GM18951 (cell line): ENCODE data around the gene ETV7.

Experiments used
- POLR2A ChIP-seq: IDR thresholded peaks from 4 replicates; pipeline ENCODE4 v1.6.1; 2011; ENCODE audit warnings: mild to moderate bottlenecking; ENCODE audit not compliant: insufficient read length, insufficient read depth; ENCODE audit errors: extremely low read depth
- in situ Hi-C: fragments of 300-500 bp; cut with MboI; formaldehyde crosslinking; loops from one replicate; pipeline ENCODE4 v1.12.0; 2022; ENCODE audit warnings: low sequenced_read_pairs, mixed read lengths, inconsistent platforms; ENCODE audit not compliant: unreplicated experiment

Gene ETV7

DNA sequence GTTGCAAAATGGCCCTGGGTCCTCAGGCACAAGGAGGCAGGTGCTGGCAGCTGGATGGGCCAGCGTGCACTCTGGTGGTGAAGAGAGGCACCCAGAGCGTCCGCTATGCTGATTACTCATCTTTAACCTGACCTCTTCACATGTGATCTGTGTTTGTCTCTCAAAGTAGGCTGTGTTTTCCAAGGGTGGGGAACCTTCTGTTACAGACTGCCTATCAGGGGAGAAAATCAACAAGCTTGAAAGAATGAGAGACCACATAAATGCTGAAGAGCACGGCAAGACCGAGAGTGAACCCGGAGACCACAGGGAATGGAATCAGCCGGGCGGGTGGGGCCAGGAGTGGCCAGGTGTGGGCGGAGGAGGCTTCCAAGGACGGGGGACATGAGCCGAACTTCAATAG lies 67.0 kb downstream of the ETV7 start:
- in situ Hi-C loops = no loop called here
- TF ChIP-seq POLR2A = no peak

DNA sequence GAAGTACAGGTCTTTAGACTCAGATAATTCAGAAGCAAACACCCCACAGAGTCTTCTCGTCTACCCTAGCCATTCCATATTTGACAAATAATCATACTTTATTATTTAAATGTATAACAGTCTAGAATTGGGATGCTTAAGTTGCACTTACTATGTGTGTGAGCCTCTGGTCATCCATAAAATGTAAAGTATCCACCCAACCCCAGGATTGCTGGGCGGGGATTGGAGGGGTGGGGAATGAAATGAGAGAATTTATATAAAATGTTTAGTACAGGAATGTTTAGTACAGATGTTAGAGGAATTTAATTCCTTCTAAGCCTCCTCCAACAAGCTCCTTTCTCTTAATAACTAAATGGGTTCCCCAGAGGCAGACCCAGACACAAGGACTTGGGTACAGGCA lies 67.6 kb downstream of the ETV7 start:
- in situ Hi-C loops = no loop called here
- no peak for TF ChIP-seq POLR2A

DNA sequence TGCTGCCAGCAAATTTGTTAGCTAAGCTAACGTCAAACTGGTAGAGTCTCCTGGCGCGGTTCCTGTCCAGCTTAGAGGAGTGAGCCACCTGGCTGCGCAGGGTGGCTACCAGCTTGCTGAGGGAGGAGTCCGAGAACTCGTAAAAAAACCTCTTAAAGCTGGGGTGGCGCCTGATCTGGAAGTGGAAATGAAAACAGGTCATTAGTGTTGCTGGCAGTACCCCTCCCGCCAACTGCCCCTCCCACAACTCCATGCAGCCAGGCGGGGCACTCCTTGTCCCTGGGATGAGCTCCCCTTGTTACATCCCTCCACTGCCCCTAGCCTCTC lies 68.1 kb downstream of the ETV7 start:
- TF ChIP-seq POLR2A = no peak
- in situ Hi-C loops = no loop called here

DNA sequence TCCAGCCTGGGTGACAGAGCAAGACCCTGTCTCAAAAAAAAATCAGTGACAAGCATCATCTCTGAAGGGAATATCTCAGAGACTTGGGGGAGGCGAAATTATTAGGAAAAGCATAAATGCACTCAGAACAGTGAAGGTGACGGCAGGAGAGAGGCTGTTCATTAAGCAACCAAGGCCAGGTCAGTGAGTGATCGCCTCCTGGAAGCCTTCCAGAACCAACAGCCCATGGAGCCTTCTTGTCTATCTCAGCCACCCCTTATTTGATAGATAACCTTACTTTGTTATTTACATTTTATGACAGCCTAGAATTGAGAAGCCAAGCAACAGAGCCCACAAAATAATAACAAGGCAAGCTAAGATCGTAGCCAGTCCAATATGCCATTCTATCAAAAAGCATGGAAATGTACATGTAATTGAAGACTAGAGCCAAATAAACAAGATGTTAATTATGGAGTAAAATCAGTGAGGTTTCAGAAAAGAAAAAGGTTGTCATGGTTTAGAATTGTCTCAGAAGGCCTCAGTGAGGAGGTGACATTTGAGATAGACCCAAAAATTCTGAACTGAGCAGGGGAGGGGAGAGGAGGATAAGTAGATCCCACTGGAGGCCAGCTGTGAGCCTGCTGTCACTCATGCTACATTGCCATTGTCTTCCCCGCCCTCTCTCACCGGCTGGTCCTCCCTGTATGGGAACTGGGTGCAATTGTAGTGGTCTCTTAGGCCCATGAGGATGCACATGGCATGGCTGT lies 68.6 kb downstream of the ETV7 start:
- TF ChIP-seq POLR2A = no peak
- in situ Hi-C loops = no loop called here

DNA sequence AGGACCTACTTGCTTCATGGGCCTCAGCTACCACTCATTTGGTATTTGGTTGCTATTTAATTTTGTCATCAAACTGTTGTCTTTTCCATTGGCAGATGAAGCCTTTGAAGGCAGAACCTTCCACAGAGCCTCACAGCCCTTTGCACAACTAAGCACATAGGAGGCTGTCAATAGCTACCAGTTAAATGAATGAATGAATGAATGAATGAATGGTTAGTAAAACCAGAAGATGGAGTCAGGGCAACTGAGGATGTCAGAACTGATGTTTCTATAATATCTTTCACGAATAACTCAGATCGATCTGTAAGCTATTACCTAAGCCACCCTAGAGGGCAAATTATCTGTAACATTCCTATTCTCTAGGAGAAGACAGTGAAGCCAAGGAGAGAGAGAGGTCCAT lies 69.8 kb downstream of the ETV7 start:
- TF ChIP-seq POLR2A = no peak
- in situ Hi-C loops = no loop called here
